GM23338 (cell line): ENCODE data around the gene TBC1D5. TPM values are rescaled to one million over a fixed set of nuclear protein-coding genes. Genes with fewer than 3 reads are reported as not detected.

Experiments used
- ATAC-seq: fragments of 200-7000 bp; cut with Tn5 transposase; 3 replicates; pipeline ENCODE4 v1.9.1; 2020
- DNase-seq: peaks from one replicate; pipeline ENCODE4 v3.0.0-alpha.2; 2015; ENCODE audit warnings: low spot score
- H2AFZ ChIP-seq: fragments of 200-600 bp; sonication (generic); 2 replicates; pipeline ENCODE4 v1.8.0; 2016; ENCODE audit warnings: antibody characterized with exemption, mild to moderate bottlenecking, moderate library complexity
- H3F3A ChIP-seq: fragments of 200-600 bp; sonication (generic); replicated peaks from 2 replicates; pipeline ENCODE4 v1.8.0; 2017; ENCODE audit warnings: antibody characterized with exemption, mixed run types, low read depth
- H3K27ac ChIP-seq: fragments of 200-600 bp; sonication (generic); 2 replicates; pipeline ENCODE4 v1.6.1; 2016; ENCODE audit warnings: low read depth
- H3K27me3 ChIP-seq: fragments of 200-600 bp; sonication (generic); 2 replicates; pipeline ENCODE4 v1.8.0; 2016; ENCODE audit warnings: mild to moderate bottlenecking, mixed run types, moderate library complexity; ENCODE audit not compliant: insufficient read depth
- H3K36me3 ChIP-seq: fragments of 200-600 bp; sonication (generic); 2 replicates; pipeline ENCODE4 v1.8.0; 2016; ENCODE audit warnings: mild to moderate bottlenecking; ENCODE audit not compliant: insufficient read depth
- H3K4me1 ChIP-seq: fragments of 200-600 bp; sonication (generic); 2 replicates; pipeline ENCODE4 v1.8.0; 2016; ENCODE audit warnings: mild to moderate bottlenecking, moderate library complexity; ENCODE audit not compliant: insufficient read depth
- H3K4me2 ChIP-seq: fragments of 200-600 bp; sonication (generic); 2 replicates; pipeline ENCODE4 v1.7.1; 2017; ENCODE audit warnings: mixed run types
- H3K4me3 ChIP-seq: fragments of 200-600 bp; sonication (generic); 2 replicates; pipeline ENCODE4 v1.6.1; 2016; ENCODE audit warnings: mixed run types
- H3K79me2 ChIP-seq: fragments of 200-600 bp; sonication (generic); replicated peaks from 2 replicates; pipeline ENCODE4 v1.8.0; 2017; ENCODE audit warnings: mild to moderate bottlenecking; ENCODE audit not compliant: insufficient read depth
- H3K9me2 ChIP-seq: fragments of 200-600 bp; sonication (generic); 2 replicates; pipeline ENCODE4 v1.8.0; 2017; ENCODE audit not compliant: insufficient read depth
- H4K20me1 ChIP-seq: fragments of 200-600 bp; sonication (generic); replicated peaks from 2 replicates; pipeline ENCODE4 v1.8.0; 2017; ENCODE audit warnings: mild to moderate bottlenecking; ENCODE audit not compliant: insufficient read depth
- H3K27ac Mint-ChIP-seq: 2 replicates; pipeline ENCODE4 v1.8.0; 2020; ENCODE audit warnings: inconsistent platforms, mild to moderate bottlenecking, moderate library complexity, mixed read lengths
- H3K27me3 Mint-ChIP-seq: 3 replicates; pipeline ENCODE4 v1.8.0; 2022; ENCODE audit warnings: low read depth, mild to moderate bottlenecking, moderate library complexity, mixed read lengths, inconsistent platforms; ENCODE audit not compliant: insufficient read depth, poor library complexity
- H3K36me3 Mint-ChIP-seq: 3 replicates; pipeline ENCODE4 v1.8.0; 2021; ENCODE audit warnings: low read depth, mild to moderate bottlenecking, inconsistent platforms, moderate library complexity, mixed read lengths
- H3K4me1 Mint-ChIP-seq: 3 replicates; pipeline ENCODE4 v1.8.0; 2020; ENCODE audit warnings: mild to moderate bottlenecking, inconsistent platforms, mixed read lengths
- H3K4me3 Mint-ChIP-seq: 3 replicates; pipeline ENCODE4 v1.8.0; 2021; ENCODE audit warnings: moderate library complexity, mild to moderate bottlenecking, inconsistent platforms, mixed read lengths
- H3K9me3 Mint-ChIP-seq: 3 replicates; pipeline ENCODE4 v1.8.0; 2020; ENCODE audit warnings: moderate library complexity, mild to moderate bottlenecking, inconsistent platforms, mixed read lengths
- CREB1 ChIP-seq: fragments of 250-450 bp; sonication (Bioruptor Pico); IDR thresholded peaks from 2 replicates; pipeline ENCODE4 v1.5.0; 2020; ENCODE audit warnings: low read depth, mild to moderate bottlenecking, moderate library complexity
- CTCF ChIP-seq, 2 experiments: fragments of 200-600 bp in 1 of 2; sonication (generic) in 1 of 2; conservative IDR thresholded peaks; 2 replicates each; pipeline versions ENCODE4 v1.5.1 to v1.6.1; 2016 to 2017; ENCODE audit warnings: antibody characterized with exemption in 2 of 2, low read depth in 2 of 2, mild to moderate bottlenecking in 2 of 2, moderate library complexity in 1 of 2
- NANOG ChIP-seq: IDR thresholded peaks from 2 replicates; pipeline ENCODE4 v1.6.1; 2016; ENCODE audit warnings: antibody characterized with exemption, borderline replicate concordance
- POLR2AphosphoS5 ChIP-seq: IDR thresholded peaks from 2 replicates; pipeline ENCODE4 v1.6.1; 2016; ENCODE audit warnings: antibody characterized with exemption, low read depth
- ZNF114 ChIP-seq: fragments of 250-450 bp; sonication (Bioruptor Pico); IDR thresholded peaks from 2 replicates; pipeline ENCODE4 v1.5.0; 2020; ENCODE audit warnings: mild to moderate bottlenecking, moderate library complexity
- ZNF331 ChIP-seq: fragments of 250-450 bp; sonication (Bioruptor Pico); IDR thresholded peaks from 2 replicates; pipeline ENCODE4 v1.5.0; 2020; ENCODE audit warnings: low read depth, mild to moderate bottlenecking, moderate library complexity
- ZNF462 ChIP-seq: fragments of 250-450 bp; sonication (Bioruptor Pico); IDR thresholded peaks from 2 replicates; pipeline ENCODE4 v1.5.0; 2020; ENCODE audit warnings: mild to moderate bottlenecking, moderate library complexity
- polyA plus RNA-seq: library from polyadenylated mRNA; unstranded; fragments of >200 nt; fragmentation: Nextera tagmentation; extraction: Ambion mirVana; gene quantifications from 2 replicates; pipeline ENCODE4 v1.2.1, GENCODE V29; 2016
- total RNA-seq: library from RNA; depleted of rRNA; stranded (reverse); fragments of >200 nt; shearing (Covaris generic); gene quantifications from 2 replicates; pipeline ENCODE4 v1.2.3, GENCODE V29; 2014
- TF ChIP-seq, protein P1 (sequence below): IDR thresholded peaks from 2 replicates; pipeline ENCODE4 v1.6.1; 2016; ENCODE audit warnings: antibody characterized with exemption

The TBC1D5 gene
- total and polyA plus RNA-seq, 2 experiments from 2014 or later, result 21.8 to 48.1 TPM

- TF ChIP-seq CREB1 (CRISPR knock-in tag) (no peak), POLR2AphosphoS5 (no peak), ZNF114 (CRISPR knock-in tag) (no peak), ZNF331 (no peak)
Observed at GRCh38 chr3:17360991-17361390, 381.4 kb downstream of the TBC1D5 start (continued).

- Histone ChIP-seq H3F3A (no peaks in the 10 kb centered on the region), H3K9me2 (no peaks in the 10 kb centered on the region), H3K4me2 (no peak overlapping the region), H3K27me3 (no peaks in the 10 kb centered on the region), H3K4me3 (no peak overlapping the region), H3K79me2 (no peaks in the 10 kb centered on the region), H4K20me1 (no peaks in the 10 kb centered on the region), H2AFZ (no peak overlapping the region), H3K36me3 (no peaks in the 10 kb centered on the region), H3K4me1 (peaks cover 4% of the 10 kb centered on the region; the same call in 1 of the 2 replicates), H3K27ac (no peak overlapping the region)
- Mint-ChIP-seq H3K4me1 (peaks cover 10% of the 10 kb centered on the region), H3K27me3 (no peaks in the 10 kb centered on the region), H3K27ac (no peak overlapping the region), H3K4me3 (no peak overlapping the region), H3K36me3 (no peaks in the 10 kb centered on the region), H3K9me3 (no peaks in the 10 kb centered on the region)
- TF ChIP-seq, protein P1, sequence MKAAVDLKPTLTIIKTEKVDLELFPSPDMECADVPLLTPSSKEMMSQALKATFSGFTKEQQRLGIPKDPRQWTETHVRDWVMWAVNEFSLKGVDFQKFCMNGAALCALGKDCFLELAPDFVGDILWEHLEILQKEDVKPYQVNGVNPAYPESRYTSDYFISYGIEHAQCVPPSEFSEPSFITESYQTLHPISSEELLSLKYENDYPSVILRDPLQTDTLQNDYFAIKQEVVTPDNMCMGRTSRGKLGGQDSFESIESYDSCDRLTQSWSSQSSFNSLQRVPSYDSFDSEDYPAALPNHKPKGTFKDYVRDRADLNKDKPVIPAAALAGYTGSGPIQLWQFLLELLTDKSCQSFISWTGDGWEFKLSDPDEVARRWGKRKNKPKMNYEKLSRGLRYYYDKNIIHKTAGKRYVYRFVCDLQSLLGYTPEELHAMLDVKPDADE, result no peak
- TF ChIP-seq ZNF462 (CRISPR knock-in tag) (no peak), CTCF (conservative IDR thresholded peaks at IDR 0.05; ENCODE audit: low read depth in 2 of 2) (no peak), POLR2AphosphoS5 (no peak), NANOG (no peak), ZNF331 (no peak)
- ATAC-seq (no peak), DNase-seq (no peak)
Observed at GRCh38 chr3:17359911-17360310, 382.5 kb downstream of the TBC1D5 start.
